ENCODE data around the gene STRN4. TPM values are rescaled to one million over a fixed set of nuclear protein-coding genes. Genes with fewer than 3 reads are reported as not detected.

Gene STRN4
- total RNA-seq, 1 experiment from 2014 or later, result 143 TPM

- H3K27ac ChIP-seq (ENCODE audit: insufficient read length, low read depth, low read length), result no peak overlapping the region
- H3K18ac ChIP-seq (ENCODE audit: insufficient read length, low read depth, low read length), result peak overlapping the region; percentile 6
- H2BK20ac ChIP-seq (ENCODE audit: low read depth, low read length, poor library complexity, severe bottlenecking), result no peak overlapping the region
- no peak overlapping the region for H3K14ac ChIP-seq (ENCODE audit: insufficient read depth, low read length)
- peak; percentile 97 for DNase-seq
- Mint-ChIP-seq H3K9me3 (no peaks in the 10 kb centered on the region; a peak in 1 of 5 replicates), H3K27ac (peak overlapping the region; percentile 70 to 90 (median 84); a peak in 4 of 7 replicates), H3K27me3 (ENCODE audit: low read depth) (no peaks in the 10 kb centered on the region), H3K4me3 (no peak overlapping the region), H3K4me1 (peaks cover 0 to 4% of the 10 kb centered on the region in 2 experiments; a peak in 2 of 4 replicates), H3K36me3 (ENCODE audit: insufficient read depth in 1 of 3, low read depth in 3 of 3) (peaks cover 55 to 77% (median 68%) of the 10 kb centered on the region in 3 experiments)
- H3K79me2 ChIP-seq (ENCODE audit: insufficient read depth, low read length), result no peaks in the 10 kb centered on the region
- no peak overlapping the region for H2BK15ac ChIP-seq (ENCODE audit: low read depth, low read length)
- WGBS (ENCODE audit: extremely low coverage, insufficient read length, low lambda C conversion rate), result no CpG with 5 or more reads among the region's 33 CpGs
- H2BK120ac ChIP-seq (ENCODE audit: low read depth, low read length, poor library complexity, severe bottlenecking), result no peak overlapping the region
- H3K9ac ChIP-seq (ENCODE audit: extremely low read depth, insufficient read length, low read length), result no peak overlapping the region
- H4K91ac ChIP-seq (ENCODE audit: insufficient read length, low read depth, low read length), result no peak overlapping the region
- no peaks in the 10 kb centered on the region for H4K20me1 ChIP-seq (ENCODE audit: control insufficient read depth, insufficient read depth, insufficient read length)
- H3K56ac ChIP-seq (ENCODE audit: insufficient read length, low read depth, low read length), result no peak overlapping the region
- no peaks in the 10 kb centered on the region for H3K4me1 ChIP-seq (ENCODE audit: insufficient read depth, low read length)
- no peak overlapping the region for H4K8ac ChIP-seq (replicated peaks; ENCODE audit: insufficient read length, low read depth, low read length)
- H3K23ac ChIP-seq (ENCODE audit: insufficient read length, low read depth, low read length), result no peak overlapping the region
- H3K23me2 ChIP-seq (ENCODE audit: insufficient read length, low read depth, low read length, poor library complexity, severe bottlenecking), result no peaks in the 10 kb centered on the region
- no peaks in the 10 kb centered on the region for H3K79me1 ChIP-seq (ENCODE audit: insufficient read depth, low read depth, low read length, poor library complexity, severe bottlenecking)
- H2BK5ac ChIP-seq (ENCODE audit: insufficient read length, low read length), result no peak overlapping the region
- no peak overlapping the region for H3K4me2 ChIP-seq (ENCODE audit: insufficient read depth, insufficient read length, low read length)
- H2AK5ac ChIP-seq (ENCODE audit: insufficient read length, low read length), result no peak overlapping the region
- H2BK12ac ChIP-seq (ENCODE audit: insufficient read length, low read depth, low read length), result no peak overlapping the region
- H3T11ph ChIP-seq (ENCODE audit: low read length), result no peak overlapping the region
- H3K27me3 ChIP-seq (ENCODE audit: insufficient read depth, low read length), result no peaks in the 10 kb centered on the region
- H3K9me3 ChIP-seq (ENCODE audit: control insufficient read depth, low read depth, low read length), result no peaks in the 10 kb centered on the region
- H2AFZ ChIP-seq (ENCODE audit: low read length), result no peak overlapping the region
- TF ChIP-seq CTCF (conservative IDR thresholded peaks at IDR 0.05), result no peak
- no peak overlapping the region for H4K5ac ChIP-seq (ENCODE audit: insufficient read length, low read depth, low read length)
- no peak overlapping the region for H3K4ac ChIP-seq (ENCODE audit: low read depth, low read length)
These were observed 31.0 kb upstream of the STRN4 start for GRCh38 chr19:46776927-46777911.
